Jurkat, Clone E6-1 (cell line): ENCODE measurements around the gene DNAJC5.
"Not testable (repeated sequence)": the region's sequence is repeated elsewhere in the genome, so short reads cannot be mapped to it uniquely, and the experiment has no call there.

Experiments used
- DNase-seq: peaks from one replicate; pipeline ENCODE4 v3.0.0-alpha.2; 2011; ENCODE audit warnings: low read depth, low spot score
- H3K4me3 ChIP-seq: 2 replicates; pipeline ENCODE4 v1.5.1; 2011; ENCODE audit warnings: mild to moderate bottlenecking, low read length, control low read depth, moderate library complexity

Gene DNAJC5

DNA sequence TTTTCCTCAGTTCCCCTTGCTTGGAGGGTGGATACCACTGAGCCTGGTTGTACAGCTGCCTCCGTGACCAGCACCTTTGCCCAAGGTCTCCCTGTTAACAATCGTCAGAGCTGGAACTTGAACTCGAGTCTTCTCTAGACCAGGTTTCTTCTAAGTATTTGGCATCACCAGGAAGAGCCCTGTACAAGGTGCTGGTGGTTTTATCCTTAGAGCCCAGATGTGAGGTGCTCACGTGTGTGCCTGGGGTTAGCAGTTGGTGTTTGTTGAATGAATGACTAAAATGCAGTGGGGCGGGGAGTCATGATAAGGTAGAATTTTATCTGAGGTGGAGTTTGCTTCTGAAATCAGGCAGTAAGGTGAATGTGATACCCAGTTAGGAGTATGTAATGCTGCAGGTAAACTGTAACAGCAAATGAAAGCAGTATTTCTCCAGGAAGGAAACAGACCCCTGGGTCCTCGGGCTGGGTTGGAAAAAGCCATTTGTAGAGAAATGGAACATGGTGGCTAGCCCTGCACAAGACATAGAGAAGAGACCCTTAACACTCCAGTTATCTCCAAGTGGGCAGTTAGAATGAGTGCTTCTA is 3.1 kb downstream of the DNAJC5 start:
- H3K4me3 ChIP-seq = no peak overlapping the region

DNA sequence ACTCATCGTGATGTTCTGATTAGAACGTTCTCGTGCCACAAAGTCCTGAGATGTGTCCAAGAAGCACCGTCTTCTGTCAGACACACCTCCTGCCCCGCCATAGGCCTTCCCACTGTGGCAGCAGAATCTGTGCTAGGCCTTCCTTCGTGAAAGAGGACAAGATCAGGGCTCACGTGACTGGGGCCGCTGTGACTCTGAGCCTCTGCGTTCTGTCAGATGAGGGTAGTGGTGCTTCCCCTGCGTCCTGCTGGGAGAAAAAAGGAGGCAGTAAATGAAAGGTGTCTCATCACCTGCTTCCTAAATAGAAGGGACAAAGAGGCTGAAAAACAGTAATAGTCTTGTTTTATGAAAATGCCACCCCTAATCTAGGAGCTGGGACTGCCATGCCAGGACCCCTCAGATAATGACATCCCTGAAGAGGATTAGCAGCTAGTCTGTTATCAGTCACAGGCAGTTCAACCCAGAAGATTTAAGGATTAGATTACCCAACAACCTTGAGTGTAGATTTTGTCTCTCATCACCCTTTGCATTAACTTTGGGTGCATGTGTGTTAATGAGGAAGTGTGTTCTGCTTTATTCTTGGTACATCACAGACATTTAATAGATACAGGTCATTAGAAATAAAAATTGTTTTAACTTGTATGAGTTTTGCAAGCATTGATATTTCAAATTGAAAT is 4.1 kb downstream of the DNAJC5 start:
- H3K4me3 ChIP-seq = no peak overlapping the region
- DNase-seq = no peak

More for the DNA sequence above, 3.1 kb downstream of the DNAJC5 start:
- no peak for DNase-seq

DNA sequence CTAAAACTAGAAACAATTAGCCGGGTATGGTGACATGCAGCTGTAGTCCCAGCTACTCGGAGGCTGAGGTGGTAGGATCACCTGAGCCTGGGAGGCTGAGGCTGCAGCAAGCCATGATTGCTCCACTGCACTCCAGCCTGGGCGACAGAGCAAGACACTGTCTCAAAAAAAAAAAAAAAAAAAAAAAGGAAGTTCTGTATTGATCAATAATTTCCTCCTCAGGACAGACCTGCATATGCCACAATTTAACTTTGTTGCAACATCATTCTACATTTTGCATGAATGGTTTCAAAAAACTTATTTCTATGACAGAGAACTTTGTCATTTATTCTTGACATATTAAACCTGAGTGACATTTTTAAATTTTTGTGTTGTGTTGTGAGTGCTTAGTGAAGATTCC is 5.5 kb downstream of the DNAJC5 start:
- no peak for DNase-seq

DNA sequence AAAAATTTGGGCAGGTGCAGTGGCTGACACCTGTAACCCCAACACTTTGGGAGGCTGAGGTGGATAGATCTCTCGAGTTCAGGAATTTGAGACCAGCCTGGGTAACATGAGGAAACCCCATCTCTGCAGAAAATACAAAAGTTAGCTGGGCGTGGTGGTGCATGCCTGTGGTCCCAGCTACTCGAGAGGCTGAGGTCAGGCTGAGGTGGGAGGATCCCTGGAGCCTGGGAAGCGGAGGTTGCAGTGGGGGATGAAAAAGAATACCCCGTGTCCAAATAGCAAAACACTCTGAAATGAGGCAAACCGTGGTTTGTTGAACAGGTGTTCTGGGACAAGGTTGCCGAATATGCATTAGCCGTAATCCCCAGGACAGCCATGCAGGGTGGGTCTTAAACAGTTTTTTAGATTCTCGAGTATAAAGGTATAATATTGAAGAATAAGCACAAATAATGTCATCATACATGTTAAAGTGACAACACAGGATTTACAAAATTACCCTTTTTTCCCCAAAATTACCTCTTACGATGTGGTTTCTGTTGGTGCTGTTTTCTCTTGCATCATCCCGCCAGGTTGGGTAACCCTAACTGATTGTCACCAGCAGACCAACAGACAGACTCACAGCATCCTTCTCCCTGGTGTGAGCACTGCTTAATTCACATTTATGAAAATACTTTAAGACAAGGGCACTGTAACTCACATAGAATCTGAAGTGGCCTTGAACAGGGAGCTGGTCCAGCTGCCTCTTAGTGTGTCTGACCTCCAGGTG is 9.1 kb downstream of the DNAJC5 start:
- H3K4me3 ChIP-seq = no peak overlapping the region
- DNase-seq = no peak

More for the DNA sequence above, 5.5 kb downstream of the DNAJC5 start:
- H3K4me3 ChIP-seq = no peak overlapping the region

DNA sequence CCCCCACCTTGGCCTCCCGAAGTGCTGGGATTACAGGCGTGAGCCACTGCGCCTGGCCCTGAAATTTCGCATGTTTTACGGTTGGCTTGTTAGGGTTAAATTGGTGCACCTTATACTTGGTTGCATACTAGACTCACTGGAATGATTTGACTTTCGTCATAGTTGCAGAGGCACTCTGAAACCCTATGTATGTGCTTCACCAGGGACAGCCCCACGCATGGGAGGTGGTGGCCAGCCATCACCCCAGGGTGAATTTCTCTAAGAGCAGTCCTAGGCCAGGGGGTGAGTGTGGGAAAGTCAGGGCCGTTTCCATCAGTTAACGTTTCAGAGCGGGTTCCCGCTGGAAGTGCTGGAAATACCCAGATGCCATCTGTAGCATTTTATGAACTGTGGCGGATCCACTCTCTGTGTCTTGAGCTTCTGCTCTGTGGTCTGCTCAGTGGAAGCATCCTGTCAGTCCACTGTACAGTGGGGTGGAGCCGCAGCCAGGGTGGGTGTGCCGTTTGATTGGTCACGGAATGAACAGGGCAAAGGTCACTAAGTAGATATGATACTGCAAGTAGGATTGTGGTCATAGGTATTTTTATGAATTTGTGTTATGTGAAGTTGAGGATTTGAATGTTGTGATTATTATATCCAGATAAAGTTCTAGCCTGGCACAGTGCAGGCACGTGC is 13.2 kb downstream of the DNAJC5 start:
- DNase-seq = no peak
- no peak overlapping the region for H3K4me3 ChIP-seq

DNA sequence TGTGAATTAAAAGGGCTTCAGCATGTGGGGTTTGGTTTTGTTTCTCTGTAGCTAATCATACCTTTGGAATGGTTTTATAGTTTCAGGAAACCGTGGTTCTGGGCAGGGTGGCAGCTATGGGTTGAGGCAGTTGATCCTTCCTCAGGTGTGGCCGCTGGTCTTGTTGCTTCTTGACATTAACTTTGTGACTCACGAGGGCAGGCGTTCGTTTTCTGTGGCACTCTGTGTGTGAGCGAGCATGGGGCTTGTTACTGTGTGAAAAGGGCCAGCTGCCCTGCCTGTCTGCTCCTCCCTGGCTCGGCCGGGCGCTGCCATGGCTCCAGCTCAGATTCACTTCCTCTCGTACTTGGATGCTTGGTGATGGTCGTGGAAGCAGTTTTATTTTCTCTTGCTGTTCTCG is 16.2 kb downstream of the DNAJC5 start:
- no peak for DNase-seq
- no peak overlapping the region for H3K4me3 ChIP-seq

DNA sequence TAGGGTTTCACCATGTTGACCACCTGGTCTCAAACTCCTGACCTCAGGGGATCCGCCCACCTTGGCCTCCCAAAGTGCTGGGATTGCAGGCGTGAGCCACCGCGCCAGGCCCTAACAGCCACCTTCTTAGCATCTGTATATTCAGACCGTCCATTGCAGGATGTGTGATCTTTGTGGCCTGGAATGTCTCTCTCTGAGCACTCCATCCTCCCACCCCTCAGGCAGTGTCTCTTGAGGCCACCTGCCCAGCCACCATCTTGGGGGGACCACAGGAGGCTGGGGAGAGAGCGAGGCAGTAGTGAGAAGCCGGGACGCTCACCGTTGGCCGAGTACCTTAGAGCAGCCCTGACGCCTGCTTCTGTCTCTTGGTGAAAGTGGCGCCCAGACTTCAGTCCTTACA is 18.8 kb downstream of the DNAJC5 start:
- no peak overlapping the region for H3K4me3 ChIP-seq
- DNase-seq = no peak

DNA sequence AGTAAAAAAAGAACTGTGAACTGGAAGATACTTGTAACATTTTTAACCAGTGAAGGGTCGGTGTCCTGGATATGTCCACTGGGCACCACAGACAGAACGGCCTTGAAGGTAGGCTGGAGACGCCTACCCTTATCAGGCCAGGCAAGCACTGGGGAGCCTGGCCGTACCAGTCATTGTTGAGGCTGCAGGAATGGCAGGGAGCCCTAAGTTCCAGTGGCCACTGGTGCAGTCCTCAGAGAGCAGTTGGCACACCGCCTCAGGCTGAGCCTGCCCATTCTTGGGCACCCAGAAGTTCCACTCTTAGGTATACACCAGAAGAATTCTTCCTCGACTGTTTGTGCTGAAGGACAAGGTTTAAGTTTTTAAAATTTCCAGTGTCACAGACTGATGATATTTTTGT is 20.5 kb downstream of the DNAJC5 start:
- no peak overlapping the region for H3K4me3 ChIP-seq
- DNase-seq = no peak

DNA sequence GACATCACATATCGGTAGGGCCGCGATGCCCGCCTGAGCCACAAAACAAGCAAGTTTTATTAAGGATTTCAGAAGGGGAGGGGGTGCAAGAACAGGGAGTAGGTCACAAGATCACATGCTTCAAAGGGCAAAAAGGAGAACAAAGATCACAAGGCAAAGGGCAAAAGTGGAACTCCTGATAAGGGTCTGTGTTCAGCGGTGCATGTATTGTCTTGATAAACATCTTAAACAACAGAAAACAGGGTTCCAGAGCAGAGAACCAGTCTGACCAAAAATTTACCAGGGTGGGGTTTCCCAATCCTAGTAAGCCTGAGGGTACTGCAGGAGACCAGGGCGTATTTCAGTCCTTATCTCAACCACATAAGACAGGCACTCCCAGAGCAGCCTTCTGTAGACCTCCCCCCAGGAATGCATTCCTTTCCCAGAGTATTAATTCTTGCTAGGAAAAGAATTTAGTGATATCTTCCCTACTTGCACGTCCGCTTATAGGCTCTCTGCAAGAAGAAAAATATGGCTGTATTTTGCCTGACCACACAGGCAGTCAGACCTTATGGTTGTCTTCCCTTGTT is 21.5 kb downstream of the DNAJC5 start:
- DNase-seq, H3K4me3 ChIP-seq: not testable (repeated sequence)

DNA sequence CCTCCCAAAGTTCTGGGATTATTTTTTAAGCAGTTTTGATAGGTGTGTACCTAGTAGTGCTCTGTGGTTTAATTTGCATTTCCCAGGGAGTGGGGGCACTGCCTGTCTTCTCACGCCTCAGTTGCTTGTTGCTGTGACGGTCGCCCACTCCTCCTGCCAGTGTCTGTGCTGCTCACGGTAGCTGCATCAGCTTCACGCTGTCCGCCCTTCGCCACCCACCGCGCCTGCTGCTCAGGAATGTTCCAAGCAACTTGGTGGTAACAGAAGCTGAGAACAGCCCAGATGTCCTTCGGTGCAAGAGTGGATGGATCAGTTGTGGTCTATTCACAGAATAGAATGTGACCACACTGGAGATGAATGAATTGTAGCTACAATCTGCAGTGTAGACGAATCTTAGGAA is 22.9 kb downstream of the DNAJC5 start:
- no peak for DNase-seq
- no peak overlapping the region for H3K4me3 ChIP-seq

DNA sequence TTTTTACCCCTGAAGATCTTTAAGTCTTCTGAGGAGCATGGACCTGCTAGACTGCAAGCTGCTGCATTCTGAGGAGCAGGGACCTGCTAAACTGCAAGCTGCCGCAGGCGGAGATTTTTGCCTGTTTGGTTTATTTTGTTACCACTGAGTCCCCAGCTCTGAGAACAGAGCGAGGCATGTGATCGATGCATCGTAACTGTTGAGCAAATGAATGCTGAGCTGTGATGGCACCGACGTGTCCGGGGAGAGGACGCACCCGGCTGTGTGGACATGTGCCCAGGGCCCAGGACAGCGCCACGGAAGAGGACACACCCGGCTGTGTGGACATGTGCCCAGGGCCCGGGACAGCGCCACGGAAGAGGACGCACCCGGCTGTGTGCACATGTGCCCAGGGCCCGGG is 24.2 kb downstream of the DNAJC5 start:
- no peak for DNase-seq
- no peak overlapping the region for H3K4me3 ChIP-seq

DNA sequence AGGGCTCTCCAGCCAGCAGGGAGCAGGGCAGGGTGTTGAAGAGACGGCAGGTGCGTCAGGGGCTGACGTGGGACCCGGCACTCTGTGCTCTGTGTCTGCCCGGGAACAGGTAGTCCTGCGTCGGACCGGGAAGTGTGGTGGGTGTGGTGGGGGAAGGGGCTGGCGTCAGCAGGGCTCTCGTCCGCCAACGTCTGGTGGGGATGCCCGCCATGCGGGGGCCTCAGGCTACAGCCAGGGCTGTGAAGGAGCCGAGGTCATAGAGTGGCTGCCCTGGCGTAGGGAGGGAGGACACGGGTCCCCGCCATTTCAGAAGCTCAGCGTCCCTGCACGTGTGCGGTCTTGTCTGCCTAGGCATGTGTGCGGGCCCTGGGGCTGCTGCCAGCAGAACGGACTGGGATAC is 25.3 kb downstream of the DNAJC5 start:
- H3K4me3 ChIP-seq = no peak overlapping the region
- no peak for DNase-seq

DNA sequence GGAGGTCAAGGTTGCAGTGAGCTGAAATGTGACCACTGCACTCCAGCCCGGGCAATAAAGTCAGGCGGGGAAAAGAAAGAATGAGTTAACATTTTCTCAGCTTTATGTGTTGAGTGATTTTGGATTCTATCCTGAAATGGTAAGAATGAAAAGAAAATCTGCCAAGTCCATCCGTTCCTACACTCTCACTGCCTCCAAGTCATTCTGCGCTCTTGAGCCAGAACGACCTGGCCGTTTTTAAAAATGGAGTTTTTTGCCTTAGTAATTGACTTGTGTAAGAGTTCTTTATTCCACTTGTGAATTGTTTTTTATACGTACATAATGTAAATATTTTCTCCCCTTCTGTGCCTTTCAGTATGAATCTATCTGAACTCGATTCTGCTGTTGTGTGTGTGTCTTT is 28.7 kb downstream of the DNAJC5 start:
- DNase-seq = no peak
- no peak overlapping the region for H3K4me3 ChIP-seq

DNA sequence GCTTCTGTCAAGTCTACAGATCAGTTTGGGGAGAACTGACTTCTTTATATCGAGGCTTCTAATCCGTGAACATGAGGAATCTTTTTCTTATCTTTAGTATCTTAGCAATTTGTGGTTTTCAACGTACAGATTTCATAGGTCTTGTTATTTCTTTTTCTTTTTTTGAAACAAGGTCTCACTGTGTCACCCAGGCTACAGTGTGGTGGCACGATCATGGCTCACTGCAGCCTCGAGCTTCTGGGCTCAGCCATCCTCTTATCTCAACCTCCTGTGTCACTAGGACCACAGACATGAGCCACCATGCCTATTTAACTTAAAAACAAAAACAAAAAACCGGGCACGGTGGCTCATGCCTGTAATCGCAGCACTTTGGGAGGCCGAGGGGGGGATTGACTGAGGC is 29.3 kb downstream of the DNAJC5 start:
- no peak overlapping the region for H3K4me3 ChIP-seq
- DNase-seq = peak; percentile 59

DNA sequence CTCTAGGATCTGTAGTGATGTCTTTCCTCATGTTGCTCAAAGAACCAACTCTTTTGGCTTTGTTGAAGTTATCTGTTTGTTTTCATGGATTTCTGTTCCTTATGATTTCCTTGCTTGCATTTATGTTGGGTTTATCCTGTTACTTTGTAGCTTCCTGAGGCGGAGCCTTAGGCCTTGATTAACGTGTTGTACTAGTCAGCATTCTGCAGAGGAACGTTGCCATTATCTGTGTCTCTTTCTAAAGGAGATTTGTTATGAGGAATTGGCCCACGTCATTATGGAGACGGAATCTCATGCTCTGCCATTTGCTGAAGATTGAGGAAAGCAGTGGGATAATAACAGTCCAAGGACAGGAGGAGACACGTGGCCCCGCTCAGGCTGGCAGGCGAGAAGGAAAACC is 31.4 kb downstream of the DNAJC5 start:
- H3K4me3 ChIP-seq = no peak overlapping the region
- DNase-seq = no peak

DNA sequence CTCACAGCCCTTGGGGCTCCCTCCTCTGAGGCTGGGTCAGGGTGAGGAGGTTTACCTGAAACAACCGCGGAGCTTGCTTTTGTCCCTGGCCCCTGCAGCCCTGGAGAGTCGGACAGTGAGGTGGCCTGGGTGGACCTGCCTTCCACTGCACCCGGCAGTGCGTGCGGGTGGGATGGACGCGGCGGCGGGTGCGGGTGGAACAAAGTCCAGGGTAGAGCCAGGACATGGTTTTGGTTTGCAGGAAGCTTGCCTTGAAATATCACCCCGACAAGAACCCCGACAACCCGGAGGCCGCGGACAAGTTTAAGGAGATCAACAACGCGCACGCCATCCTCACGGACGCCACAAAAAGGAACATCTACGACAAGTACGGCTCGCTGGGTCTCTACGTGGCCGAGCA is 34.1 kb downstream of the DNAJC5 start:
- DNase-seq = no peak
- H3K4me3 ChIP-seq = no peak overlapping the region

DNA sequence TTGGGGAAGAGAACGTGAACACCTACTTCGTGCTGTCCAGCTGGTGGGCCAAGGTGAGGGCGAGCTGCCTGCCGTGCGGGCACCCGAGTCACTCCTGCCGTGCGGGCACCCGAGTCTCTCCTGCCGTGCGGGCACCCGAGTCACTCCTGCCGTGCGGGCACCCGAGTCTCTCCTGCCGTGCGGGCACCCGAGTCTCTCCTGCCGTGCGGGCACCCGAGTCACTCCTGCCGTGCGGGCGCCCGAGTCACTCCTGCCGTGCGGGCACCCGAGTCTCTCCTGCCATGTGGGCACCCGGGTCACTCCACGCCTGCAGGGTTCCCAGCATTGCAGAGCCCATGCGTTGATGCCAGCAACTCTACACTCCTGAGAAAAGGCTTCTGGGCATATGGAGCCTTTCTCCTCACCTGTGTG is 34.6 kb downstream of the DNAJC5 start:
- DNase-seq, H3K4me3 ChIP-seq: not testable (repeated sequence)

DNA sequence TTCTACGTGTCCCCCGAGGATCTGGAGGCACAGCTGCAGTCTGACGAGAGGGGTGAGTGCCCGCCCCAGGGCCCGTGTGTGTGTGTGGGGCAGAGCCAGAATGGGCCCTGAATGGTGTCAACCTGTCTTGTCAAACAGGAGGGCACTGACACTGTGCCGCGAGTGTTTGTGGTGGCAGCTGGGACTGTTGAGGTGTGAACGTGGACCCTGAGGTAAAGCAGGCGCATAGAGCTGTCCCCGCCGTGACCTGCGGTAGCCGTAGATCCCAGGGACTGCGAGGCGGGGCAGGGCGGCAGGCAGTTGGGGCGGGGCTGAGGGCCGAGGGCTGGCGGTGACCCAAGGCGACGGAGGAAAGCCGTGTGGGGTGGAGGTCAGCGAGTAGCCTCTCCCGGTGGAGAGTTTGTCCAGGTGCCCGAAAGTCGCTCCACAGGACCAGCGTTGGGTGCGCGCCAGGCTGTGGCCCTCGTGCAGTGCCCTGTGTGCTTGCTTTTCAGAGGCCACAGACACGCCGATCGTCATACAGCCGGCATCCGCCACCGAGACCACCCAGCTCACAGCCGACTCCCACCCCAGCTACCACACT is 36.1 kb downstream of the DNAJC5 start:
- H3K4me3 ChIP-seq = no peak overlapping the region
- no peak for DNase-seq

DNA sequence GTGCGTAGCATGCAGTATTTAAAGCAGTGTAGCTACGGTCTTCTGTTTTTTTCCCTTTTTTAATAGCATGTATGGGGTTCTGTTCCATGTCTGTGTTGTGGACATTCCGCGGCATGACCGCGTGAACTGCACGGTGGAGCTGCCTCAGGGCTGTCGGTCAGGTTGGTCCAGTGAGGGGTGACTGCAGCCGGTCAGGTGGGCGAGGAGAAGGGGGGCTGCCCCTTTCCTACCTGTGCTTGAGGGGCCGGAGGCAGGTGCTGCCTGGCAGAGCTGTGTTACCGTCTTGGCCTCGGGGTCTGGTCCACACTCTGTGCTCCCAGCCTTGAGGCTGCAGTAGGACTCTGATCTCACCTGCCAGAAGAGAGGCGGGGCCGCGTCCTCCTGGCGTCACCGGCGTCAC is 36.8 kb downstream of the DNAJC5 start:
- no peak for DNase-seq
- H3K4me3 ChIP-seq = no peak overlapping the region
